Neural cell (in vitro differentiated cells): Measurements from ENCODE around the gene TIAM2.

Experiments
- EP300 ChIP-seq: fragments of 450-650 bp; conservative IDR thresholded peaks from 2 replicates; pipeline ENCODE4 v1.6.1; 2014; ENCODE audit warnings: antibody characterized with exemption, mild to moderate bottlenecking, moderate library complexity; ENCODE audit not compliant: poor library complexity, severe bottlenecking
- EZH2 ChIP-seq: fragments of 200-600, 300-800 bp; shearing (Covaris generic), sonication (generic); IDR thresholded peaks from 2 replicates; pipeline ENCODE4 v1.6.1; 2014; ENCODE audit warnings: antibody characterized with exemption, low read length, borderline replicate concordance, mild to moderate bottlenecking; ENCODE audit not compliant: insufficient read depth, poor library complexity, severe bottlenecking
- MXI1 ChIP-seq: fragments of 450-650 bp; conservative IDR thresholded peaks from 2 replicates; pipeline ENCODE4 v1.6.1; 2014; ENCODE audit warnings: antibody characterized with exemption, mild to moderate bottlenecking; ENCODE audit not compliant: poor library complexity, severe bottlenecking
- POLR2AphosphoS5 ChIP-seq: IDR thresholded peaks from 2 replicates; pipeline ENCODE4 v1.6.1; 2012
- RAD21 ChIP-seq: fragments of 450-650 bp; conservative IDR thresholded peaks from 2 replicates; pipeline ENCODE4 v1.6.1; 2014; ENCODE audit warnings: antibody characterized with exemption, mild to moderate bottlenecking, moderate library complexity
- SMC3 ChIP-seq: fragments of 450-650 bp; conservative IDR thresholded peaks from 2 replicates; pipeline ENCODE4 v1.6.1; 2014; ENCODE audit warnings: antibody characterized with exemption, mild to moderate bottlenecking, moderate library complexity; ENCODE audit not compliant: poor library complexity
- TAF1 ChIP-seq: IDR thresholded peaks from 2 replicates; pipeline ENCODE4 v1.6.1; 2012; ENCODE audit warnings: low read depth
- TF ChIP-seq, protein P1 (sequence below): fragments of 450-650 bp; IDR thresholded peaks from 2 replicates; pipeline ENCODE4 v1.5.1; 2014; ENCODE audit warnings: antibody characterized with exemption, mild to moderate bottlenecking, moderate library complexity; ENCODE audit not compliant: poor library complexity, severe bottlenecking
- TF ChIP-seq, protein P2 (sequence below): IDR thresholded peaks from 2 replicates; pipeline ENCODE4 v1.6.1; 2012; ENCODE audit warnings: borderline replicate concordance

DNA sequence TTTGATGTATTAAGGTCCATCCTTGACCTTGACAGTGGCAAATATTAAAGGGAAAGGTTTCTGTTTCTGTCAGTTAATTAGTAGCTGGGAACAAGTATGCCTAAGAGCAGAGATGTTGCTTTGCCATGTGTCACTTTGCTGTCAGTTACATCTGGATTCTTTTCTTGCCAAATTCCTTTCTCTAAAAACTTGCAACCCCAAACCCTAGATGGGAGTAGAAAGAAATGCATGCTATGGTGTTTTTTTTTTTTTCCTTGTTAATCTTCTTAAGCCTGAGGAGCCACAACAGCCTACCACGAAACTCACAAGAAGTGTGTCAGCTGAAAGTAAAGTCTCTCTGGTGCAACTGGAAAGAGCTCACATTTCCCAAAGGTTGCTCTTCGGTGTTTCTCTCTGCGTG is 250.7 kb downstream of the TIAM2 start:
- no peak for TF ChIP-seq POLR2AphosphoS5
- TF ChIP-seq, protein P1, sequence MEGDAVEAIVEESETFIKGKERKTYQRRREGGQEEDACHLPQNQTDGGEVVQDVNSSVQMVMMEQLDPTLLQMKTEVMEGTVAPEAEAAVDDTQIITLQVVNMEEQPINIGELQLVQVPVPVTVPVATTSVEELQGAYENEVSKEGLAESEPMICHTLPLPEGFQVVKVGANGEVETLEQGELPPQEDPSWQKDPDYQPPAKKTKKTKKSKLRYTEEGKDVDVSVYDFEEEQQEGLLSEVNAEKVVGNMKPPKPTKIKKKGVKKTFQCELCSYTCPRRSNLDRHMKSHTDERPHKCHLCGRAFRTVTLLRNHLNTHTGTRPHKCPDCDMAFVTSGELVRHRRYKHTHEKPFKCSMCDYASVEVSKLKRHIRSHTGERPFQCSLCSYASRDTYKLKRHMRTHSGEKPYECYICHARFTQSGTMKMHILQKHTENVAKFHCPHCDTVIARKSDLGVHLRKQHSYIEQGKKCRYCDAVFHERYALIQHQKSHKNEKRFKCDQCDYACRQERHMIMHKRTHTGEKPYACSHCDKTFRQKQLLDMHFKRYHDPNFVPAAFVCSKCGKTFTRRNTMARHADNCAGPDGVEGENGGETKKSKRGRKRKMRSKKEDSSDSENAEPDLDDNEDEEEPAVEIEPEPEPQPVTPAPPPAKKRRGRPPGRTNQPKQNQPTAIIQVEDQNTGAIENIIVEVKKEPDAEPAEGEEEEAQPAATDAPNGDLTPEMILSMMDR: no peak
- TF ChIP-seq RAD21: no peak
- no peak for TF ChIP-seq TAF1
- no peak for TF ChIP-seq EP300
- TF ChIP-seq MXI1: no peak
- TF ChIP-seq EZH2: no peak
- no peak for TF ChIP-seq SMC3
- TF ChIP-seq, protein P2, sequence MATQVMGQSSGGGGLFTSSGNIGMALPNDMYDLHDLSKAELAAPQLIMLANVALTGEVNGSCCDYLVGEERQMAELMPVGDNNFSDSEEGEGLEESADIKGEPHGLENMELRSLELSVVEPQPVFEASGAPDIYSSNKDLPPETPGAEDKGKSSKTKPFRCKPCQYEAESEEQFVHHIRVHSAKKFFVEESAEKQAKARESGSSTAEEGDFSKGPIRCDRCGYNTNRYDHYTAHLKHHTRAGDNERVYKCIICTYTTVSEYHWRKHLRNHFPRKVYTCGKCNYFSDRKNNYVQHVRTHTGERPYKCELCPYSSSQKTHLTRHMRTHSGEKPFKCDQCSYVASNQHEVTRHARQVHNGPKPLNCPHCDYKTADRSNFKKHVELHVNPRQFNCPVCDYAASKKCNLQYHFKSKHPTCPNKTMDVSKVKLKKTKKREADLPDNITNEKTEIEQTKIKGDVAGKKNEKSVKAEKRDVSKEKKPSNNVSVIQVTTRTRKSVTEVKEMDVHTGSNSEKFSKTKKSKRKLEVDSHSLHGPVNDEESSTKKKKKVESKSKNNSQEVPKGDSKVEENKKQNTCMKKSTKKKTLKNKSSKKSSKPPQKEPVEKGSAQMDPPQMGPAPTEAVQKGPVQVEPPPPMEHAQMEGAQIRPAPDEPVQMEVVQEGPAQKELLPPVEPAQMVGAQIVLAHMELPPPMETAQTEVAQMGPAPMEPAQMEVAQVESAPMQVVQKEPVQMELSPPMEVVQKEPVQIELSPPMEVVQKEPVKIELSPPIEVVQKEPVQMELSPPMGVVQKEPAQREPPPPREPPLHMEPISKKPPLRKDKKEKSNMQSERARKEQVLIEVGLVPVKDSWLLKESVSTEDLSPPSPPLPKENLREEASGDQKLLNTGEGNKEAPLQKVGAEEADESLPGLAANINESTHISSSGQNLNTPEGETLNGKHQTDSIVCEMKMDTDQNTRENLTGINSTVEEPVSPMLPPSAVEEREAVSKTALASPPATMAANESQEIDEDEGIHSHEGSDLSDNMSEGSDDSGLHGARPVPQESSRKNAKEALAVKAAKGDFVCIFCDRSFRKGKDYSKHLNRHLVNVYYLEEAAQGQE: no peak
